Trophoblast cell (in vitro differentiated cells and primary cell): ENCODE measurements around the gene BEGAIN.

ENCODE experiments used
- DNase-seq, 2 donors: peaks; one replicate each; pipeline ENCODE4 v3.0.0-alpha.2; 2016
- H2AFZ ChIP-seq: 2 replicates; pipeline ENCODE4 v1.6.1; 2013; ENCODE audit warnings: low read length, moderate library complexity, mild to moderate bottlenecking; ENCODE audit not compliant: insufficient read depth, poor library complexity
- H2AK5ac ChIP-seq: 2 replicates; pipeline ENCODE4 v1.6.1; 2013; ENCODE audit warnings: mild to moderate bottlenecking, low read length
- H2BK120ac ChIP-seq: 2 replicates; pipeline ENCODE4 v1.6.1; 2013; ENCODE audit warnings: low read length, mild to moderate bottlenecking, moderate library complexity; ENCODE audit not compliant: insufficient read depth, poor library complexity
- H2BK12ac ChIP-seq: 2 replicates; pipeline ENCODE4 v1.6.1; 2013; ENCODE audit warnings: mild to moderate bottlenecking, low read length, moderate library complexity
- H2BK5ac ChIP-seq: 2 replicates; pipeline ENCODE4 v1.6.1; 2013; ENCODE audit warnings: low read length, low read depth, moderate library complexity, mild to moderate bottlenecking; ENCODE audit not compliant: poor library complexity
- H3K14ac ChIP-seq: 2 replicates; pipeline ENCODE4 v1.6.1; 2013; ENCODE audit warnings: mild to moderate bottlenecking, low read length
- H3K18ac ChIP-seq: 2 replicates; pipeline ENCODE4 v1.6.1; 2013; ENCODE audit warnings: mild to moderate bottlenecking, low read length
- H3K23ac ChIP-seq: 2 replicates; pipeline ENCODE4 v1.6.1; 2013; ENCODE audit warnings: low read length
- H3K27ac ChIP-seq: 2 replicates; pipeline ENCODE4 v1.5.1; 2013; ENCODE audit warnings: low read depth, mild to moderate bottlenecking, inconsistent platforms, low read length, moderate library complexity
- H3K27me3 ChIP-seq: 2 replicates; pipeline ENCODE4 v1.6.1; 2013; ENCODE audit warnings: inconsistent platforms, mild to moderate bottlenecking, low read length, moderate library complexity; ENCODE audit not compliant: insufficient read depth
- H3K36me3 ChIP-seq, 2 experiments: 1 replicate in 1 of 2; 2 replicates in 1 of 2; pipeline ENCODE4 v1.6.1; 2013; ENCODE audit warnings: low read length in 2 of 2, mild to moderate bottlenecking in 2 of 2, moderate library complexity in 1 of 2; ENCODE audit not compliant: insufficient read depth in 2 of 2, control insufficient read depth in 1 of 2
- H3K4ac ChIP-seq: 2 replicates; pipeline ENCODE4 v1.6.1; 2013; ENCODE audit warnings: low read depth, mild to moderate bottlenecking, low read length, moderate library complexity
- H3K4me1 ChIP-seq, 2 experiments: 1 replicate in 1 of 2; 2 replicates in 1 of 2; pipeline ENCODE4 v1.6.1; 2013; ENCODE audit warnings: low read length in 2 of 2, mild to moderate bottlenecking in 2 of 2, moderate library complexity in 1 of 2; ENCODE audit not compliant: insufficient read depth in 2 of 2, control insufficient read depth in 1 of 2
- H3K4me2 ChIP-seq: 2 replicates; pipeline ENCODE4 v1.6.1; 2013; ENCODE audit warnings: inconsistent platforms, mild to moderate bottlenecking, low read length, moderate library complexity
- H3K4me3 ChIP-seq: 2 replicates; pipeline ENCODE4 v1.5.1; 2013; ENCODE audit warnings: mild to moderate bottlenecking, low read depth, low read length, inconsistent platforms
- H3K79me1 ChIP-seq: one replicate; pipeline ENCODE4 v1.6.1; 2013; ENCODE audit warnings: low read length
- H3K79me2 ChIP-seq: 2 replicates; pipeline ENCODE4 v1.6.1; 2013; ENCODE audit warnings: low read length, mild to moderate bottlenecking; ENCODE audit not compliant: control insufficient read depth, insufficient read depth, poor library complexity
- H3K9ac ChIP-seq: 2 replicates; pipeline ENCODE4 v1.6.1; 2013; ENCODE audit warnings: mild to moderate bottlenecking, low read length
- H3K9me3 ChIP-seq: 2 replicates; pipeline ENCODE4 v1.6.1; 2013; ENCODE audit warnings: low read depth, mild to moderate bottlenecking, control low read depth, inconsistent platforms, low read length; ENCODE audit not compliant: insufficient read depth
- H4K12ac ChIP-seq: 2 replicates; pipeline ENCODE4 v1.6.1; 2013; ENCODE audit warnings: low read depth, mild to moderate bottlenecking, low read length, moderate library complexity
- H4K8ac ChIP-seq: 2 replicates; pipeline ENCODE4 v1.6.1; 2013; ENCODE audit warnings: low read depth, mild to moderate bottlenecking, low read length, moderate library complexity
- H4K91ac ChIP-seq: one replicate; pipeline ENCODE4 v1.6.1; 2013; ENCODE audit warnings: low read depth, mild to moderate bottlenecking, low read length, moderate library complexity
- WGBS: extraction: QIAGEN DNeasy Blood & Tissue Kit; methylation state at CpG from one replicate; pipeline ENCODE4 v1.1.7; 2013; ENCODE audit warnings: missing lambda C conversion rate; ENCODE audit not compliant: insufficient read length, insufficient coverage; ENCODE audit errors: extremely low coverage; 5-methylcytosine and 5-hydroxymethylcytosine counted together

BEGAIN gene

DNA sequence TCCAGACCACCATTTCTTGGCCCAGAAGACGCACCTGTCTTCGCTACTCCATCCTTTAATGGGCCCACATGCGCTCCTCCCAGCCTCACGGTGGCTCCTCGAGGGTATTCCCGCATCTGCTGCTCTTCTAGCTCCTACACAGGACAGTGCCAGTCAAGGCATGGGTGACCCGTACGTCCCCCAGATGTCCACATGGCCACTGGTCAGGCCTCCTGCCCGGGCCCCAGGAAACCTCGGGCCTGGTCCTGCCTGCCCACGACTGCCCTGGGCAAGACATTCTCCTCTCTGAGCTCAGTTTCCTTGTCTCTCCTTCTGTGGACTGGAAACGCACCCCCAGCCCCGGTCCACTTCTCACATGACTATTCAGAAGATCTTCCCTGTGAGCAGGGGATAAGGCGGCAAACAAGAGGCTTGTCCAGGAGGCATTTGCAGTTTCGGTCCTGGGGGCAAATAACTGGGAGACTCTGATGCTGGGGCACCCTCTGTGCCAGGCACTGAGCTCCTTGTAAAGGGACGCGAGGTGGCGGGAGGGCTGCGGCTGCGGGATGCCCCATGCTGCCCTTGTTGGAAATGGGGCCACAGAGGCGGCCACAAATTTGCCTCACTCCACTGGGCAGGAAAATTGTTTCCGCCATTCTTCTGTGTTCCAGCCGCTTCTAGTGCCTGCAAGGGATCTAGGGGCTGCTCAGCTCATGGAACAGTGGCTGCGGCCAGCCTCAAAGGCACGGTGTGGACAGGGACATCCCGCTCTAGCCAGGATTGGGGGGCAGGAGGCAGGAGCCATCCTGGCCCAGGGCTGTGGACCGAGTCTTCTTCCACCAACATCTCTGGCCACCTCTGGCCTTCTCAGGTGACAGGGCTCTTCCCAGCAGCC, 6.8 kb upstream of the BEGAIN start:
- Histone ChIP-seq H3K9me3 (peaks cover 2% of the 10 kb centered on the region), H3K4me1 (no peaks in the 10 kb centered on the region), H4K8ac (no peak overlapping the region), H3K4ac (no peak overlapping the region), H2BK5ac (no peak overlapping the region), H2AK5ac (no peak overlapping the region), H4K91ac (no peak overlapping the region), H3K36me3 (no peaks in the 10 kb centered on the region), H3K9ac (no peak overlapping the region), H3K27ac (no peak overlapping the region), H3K4me2 (no peak overlapping the region), H4K12ac (no peak overlapping the region), H3K27me3 (peaks cover 5% of the 10 kb centered on the region), H3K14ac (no peak overlapping the region), H3K23ac (no peak overlapping the region), H3K18ac (no peak overlapping the region), H2BK12ac (no peak overlapping the region), H2BK120ac (no peak overlapping the region), H3K4me3 (no peak overlapping the region), H3K79me1 (no peaks in the 10 kb centered on the region), H2AFZ (no peak overlapping the region), H3K79me2 (no peaks in the 10 kb centered on the region)
- DNase-seq, result no peak
- no CpG with 5 or more reads among the region's 27 CpGs for WGBS

- no peak overlapping the region for H3K4ac ChIP-seq
- H3K14ac ChIP-seq, result no peak overlapping the region
- H3K79me1 ChIP-seq, result no peaks in the 10 kb centered on the region
- H2BK5ac ChIP-seq, result no peak overlapping the region
- no peaks in the 10 kb centered on the region for H3K79me2 ChIP-seq
- H2AFZ ChIP-seq, result no peak overlapping the region
- WGBS, result no CpG with 5 or more reads among the region's 4 CpGs
- H4K8ac ChIP-seq, result no peak overlapping the region
- H3K27ac ChIP-seq, result no peak overlapping the region
- H3K9ac ChIP-seq, result no peak overlapping the region
- H3K18ac ChIP-seq, result no peak overlapping the region
- no peak overlapping the region for H2BK12ac ChIP-seq
- H3K23ac ChIP-seq, result no peak overlapping the region
- no peak overlapping the region for H2AK5ac ChIP-seq
- H3K27me3 ChIP-seq, result peaks cover 12% of the 10 kb centered on the region
- H3K4me1 ChIP-seq, result no peaks in the 10 kb centered on the region
- DNase-seq, result no peak
- H3K4me3 ChIP-seq, result no peak overlapping the region
- H4K12ac ChIP-seq, result no peak overlapping the region
- peaks cover 2% of the 10 kb centered on the region for H3K9me3 ChIP-seq
- H2BK120ac ChIP-seq, result no peak overlapping the region
- no peak overlapping the region for H4K91ac ChIP-seq
- no peak overlapping the region for H3K4me2 ChIP-seq
- H3K36me3 ChIP-seq, result no peaks in the 10 kb centered on the region
These were observed 5.8 kb upstream of the BEGAIN start for GRCh38 chr14:100592972-100593371.

DNA sequence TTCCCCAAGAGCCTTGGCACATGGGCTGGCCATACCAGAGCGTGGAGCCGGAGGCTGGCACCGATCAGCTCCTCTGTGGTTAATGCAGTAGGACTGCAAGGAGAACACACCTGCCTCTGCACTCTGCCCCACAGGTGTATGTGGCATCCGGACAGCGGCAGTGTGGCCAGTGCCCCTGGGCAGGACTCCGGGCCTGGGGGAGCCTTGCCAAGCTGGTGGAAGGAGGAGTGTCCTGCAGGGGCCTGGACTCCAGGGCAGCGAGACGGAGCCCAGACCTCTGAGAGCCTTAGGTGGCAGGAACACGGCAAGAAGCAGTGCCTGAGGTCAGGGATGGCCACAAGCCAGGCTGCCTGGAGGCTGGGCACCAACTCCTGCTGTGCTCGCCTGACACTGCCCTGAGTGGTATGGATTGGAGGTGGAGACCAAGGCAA, 5.3 kb upstream of the BEGAIN start:
- WGBS, result no CpG with 5 or more reads among the region's 10 CpGs
- Histone ChIP-seq H3K79me1 (no peaks in the 10 kb centered on the region), H3K14ac (no peak overlapping the region), H3K36me3 (no peaks in the 10 kb centered on the region), H3K4me2 (no peak overlapping the region), H2BK5ac (no peak overlapping the region), H4K12ac (no peak overlapping the region), H4K8ac (no peak overlapping the region), H3K9ac (no peak overlapping the region), H3K79me2 (no peaks in the 10 kb centered on the region), H2AFZ (no peak overlapping the region), H3K27ac (no peak overlapping the region), H3K23ac (no peak overlapping the region), H3K4me3 (no peak overlapping the region), H3K18ac (no peak overlapping the region), H3K4ac (no peak overlapping the region), H3K9me3 (peaks cover 2% of the 10 kb centered on the region), H2AK5ac (no peak overlapping the region), H2BK120ac (no peak overlapping the region), H3K27me3 (peaks cover 17% of the 10 kb centered on the region), H2BK12ac (no peak overlapping the region), H4K91ac (no peak overlapping the region), H3K4me1 (no peaks in the 10 kb centered on the region)
- DNase-seq, result no peak

DNA sequence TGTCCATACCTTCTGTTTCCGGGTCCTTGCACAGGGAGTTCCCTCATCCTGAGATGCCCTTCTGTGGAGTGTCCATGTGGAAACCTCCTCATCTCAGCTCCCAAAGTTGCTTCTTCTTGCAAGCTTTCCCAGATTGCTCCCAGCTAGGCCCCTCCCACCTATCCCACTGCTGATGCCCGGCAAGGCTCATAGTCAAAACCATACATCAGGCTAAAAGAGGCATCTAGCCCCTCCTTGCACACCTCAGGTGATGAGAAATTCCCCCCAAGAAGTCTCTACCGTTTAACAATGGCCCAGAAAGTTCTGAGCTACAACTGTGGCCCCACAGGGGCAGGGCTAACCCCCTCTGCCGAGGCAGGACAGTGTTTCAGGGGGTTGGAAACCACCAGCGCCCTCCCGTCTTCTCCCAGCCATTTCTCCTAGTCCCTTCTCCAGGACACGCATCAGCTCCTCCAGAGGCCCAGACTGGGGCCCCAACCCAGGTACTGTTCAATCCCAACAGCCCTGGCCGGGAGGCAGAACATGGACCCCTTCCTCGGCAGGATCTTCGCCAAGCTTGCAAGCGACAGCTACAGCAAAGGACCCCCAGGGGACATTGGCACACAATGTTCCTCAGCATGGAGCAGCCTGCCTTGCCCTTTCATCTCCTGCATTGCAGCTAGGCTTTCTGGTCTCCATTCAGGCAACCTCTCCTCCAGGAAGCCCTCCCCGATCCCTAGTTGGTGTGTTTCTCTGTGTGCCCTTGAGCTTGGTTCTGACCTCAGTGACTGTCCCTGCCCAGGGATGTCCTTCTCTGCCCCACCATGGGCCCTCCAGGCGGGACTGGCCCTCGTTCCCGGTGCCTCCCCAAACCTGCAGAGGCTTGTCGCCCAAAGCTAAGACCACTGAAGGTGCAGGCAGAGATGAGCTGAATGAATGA, 4.5 kb upstream of the BEGAIN start:
- no peak overlapping the region for H3K23ac ChIP-seq
- DNase-seq, result no peak
- no peak overlapping the region for H3K18ac ChIP-seq
- H3K79me1 ChIP-seq, result no peaks in the 10 kb centered on the region
- no peak overlapping the region for H4K91ac ChIP-seq
- no peak overlapping the region for H2BK5ac ChIP-seq
- H3K14ac ChIP-seq, result no peak overlapping the region
- no peaks in the 10 kb centered on the region for H3K79me2 ChIP-seq
- peaks cover 2% of the 10 kb centered on the region for H3K9me3 ChIP-seq
- H3K4me2 ChIP-seq, result no peak overlapping the region
- H3K4me1 ChIP-seq, result peaks cover 0 to under 1% of the 10 kb centered on the region in 2 experiments
- H2AK5ac ChIP-seq, result no peak overlapping the region
- H4K8ac ChIP-seq, result no peak overlapping the region
- peaks cover 20% of the 10 kb centered on the region for H3K27me3 ChIP-seq
- H3K27ac ChIP-seq, result no peak overlapping the region
- H3K36me3 ChIP-seq, result no peaks in the 10 kb centered on the region
- no peak overlapping the region for H2AFZ ChIP-seq
- WGBS, result no CpG with 5 or more reads among the region's 16 CpGs
- no peak overlapping the region for H4K12ac ChIP-seq
- H3K4ac ChIP-seq, result no peak overlapping the region
- H2BK120ac ChIP-seq, result no peak overlapping the region
- H2BK12ac ChIP-seq, result no peak overlapping the region
- no peak overlapping the region for H3K4me3 ChIP-seq
- H3K9ac ChIP-seq, result no peak overlapping the region
